BLaER1 treated with 17β-estradiol and CSF1 and Interleukin-3, amounts not matched to agents 10 nM and 100 nM (cell line): Measurements from ENCODE around the gene AKR1C1.
"Not testable (repeated sequence)": the region's sequence is repeated elsewhere in the genome, so short reads cannot be mapped to it uniquely, and the experiment has no call there.

ENCODE experiments used
- H3K27ac ChIP-seq, 11 experiments: shearing (Covaris generic); formaldehyde crosslinking; 2 replicates each; pipeline ENCODE4 v1.8.1; 2022
- H3K27me3 ChIP-seq, 11 experiments: shearing (Covaris generic); formaldehyde crosslinking; 2 replicates each; pipeline ENCODE4 v1.8.1; 2022
- H3K36me3 ChIP-seq, 11 experiments: shearing (Covaris generic); formaldehyde crosslinking; 2 replicates each; pipeline ENCODE4 v1.8.1; 2022
- H3K4me1 ChIP-seq, 10 experiments: shearing (Covaris generic); formaldehyde crosslinking; 2 replicates each; pipeline ENCODE4 v1.8.1; 2022
- H3K4me2 ChIP-seq, 11 experiments: shearing (Covaris generic); formaldehyde crosslinking; 2 replicates each; pipeline ENCODE4 v1.8.1; 2022
- H3K4me3 ChIP-seq, 10 experiments: shearing (Covaris generic); formaldehyde crosslinking; 2 replicates each; pipeline ENCODE4 v1.8.1; 2022
- H3K9ac ChIP-seq, 11 experiments: shearing (Covaris generic); formaldehyde crosslinking; 2 replicates each; pipeline ENCODE4 v1.8.1; 2022
- H3K9me3 ChIP-seq, 11 experiments: shearing (Covaris generic); formaldehyde crosslinking; replicated peaks in 1 of 11; 2 replicates each; pipeline ENCODE4 v1.8.1; 2022
- H4K20me1 ChIP-seq, 11 experiments: shearing (Covaris generic); formaldehyde crosslinking; 2 replicates each; pipeline ENCODE4 v1.8.1; 2022
- Cebpa-rat ChIP-seq, 11 experiments: shearing (Covaris generic); IDR thresholded peaks; 2 replicates each; pipeline ENCODE4 v1.8.1; 2022

AKR1C1 gene

GRCh38 chr10:4962876-4963814, at the start of gene AKR1C1:
AKR1C1 (plus strand) TSS chr10:4963415; CDS start chr10:4963445, 30 bp downstream.
- H3K27me3 ChIP-seq, H3K36me3 ChIP-seq, H3K9ac ChIP-seq, H3K4me2 ChIP-seq, H4K20me1 ChIP-seq, H3K4me3 ChIP-seq, H3K27ac ChIP-seq, H3K9me3 ChIP-seq, H3K4me1 ChIP-seq: not testable (repeated sequence)

DNA sequence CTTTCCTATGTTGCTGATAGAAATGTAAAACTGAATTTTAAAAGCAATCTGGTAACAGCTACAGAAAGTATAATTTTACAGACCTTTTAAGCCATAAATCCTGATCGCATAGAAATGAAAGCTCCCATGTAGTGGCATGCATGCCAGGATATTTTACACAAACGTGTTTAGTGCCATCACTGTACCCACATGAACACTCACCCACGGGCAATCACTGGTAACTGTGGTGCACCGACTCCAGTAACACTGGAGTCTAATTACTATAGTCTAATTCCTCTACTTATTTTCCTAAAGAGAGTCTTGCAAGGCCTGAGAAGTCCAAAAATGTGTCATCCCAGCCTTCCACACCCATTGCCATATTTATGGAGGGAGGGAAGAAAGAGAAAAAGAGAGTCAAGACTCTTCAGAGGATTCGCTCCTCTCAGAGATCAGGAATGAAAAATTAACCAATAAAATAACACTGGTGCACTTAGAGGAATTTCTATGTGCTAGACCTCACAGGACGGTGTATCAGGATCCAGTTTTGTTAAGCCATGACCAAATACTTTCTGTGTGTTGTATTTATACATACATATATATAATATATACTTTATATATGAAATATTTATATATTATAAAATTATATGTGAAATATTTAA, 48.9 kb upstream of the AKR1C1 start:
- H3K4me2 ChIP-seq = no peak overlapping the region
- H3K4me3 ChIP-seq = no peak overlapping the region
- no peak overlapping the region for H3K9ac ChIP-seq
- no peak overlapping the region for H3K27ac ChIP-seq
- H3K4me1 ChIP-seq = no peaks in the 10 kb centered on the region
- H3K27me3 ChIP-seq = no peaks in the 10 kb centered on the region
- H4K20me1 ChIP-seq = no peaks in the 10 kb centered on the region
- TF ChIP-seq Cebpa-rat (IDR thresholded peaks at IDR 0.05) = no peak
- peaks cover 17 to 22% (median 19%) of the 10 kb centered on the region in 11 experiments for H3K9me3 ChIP-seq
- H3K36me3 ChIP-seq = no peaks in the 10 kb centered on the region

GRCh38 chr10:4916086-4916716, 47.0 kb upstream of the AKR1C1 start:
- no peaks in the 10 kb centered on the region for H3K27me3 ChIP-seq
- no peak overlapping the region for H3K4me2 ChIP-seq
- no peaks in the 10 kb centered on the region for H4K20me1 ChIP-seq
- no peak for TF ChIP-seq Cebpa-rat (IDR thresholded peaks at IDR 0.05)
- no peak overlapping the region for H3K27ac ChIP-seq
- H3K4me3 ChIP-seq = no peak overlapping the region
- H3K9me3 ChIP-seq = peaks cover 0 to 3% (median 2%) of the 10 kb centered on the region in 11 experiments; a peak in 16 of 22 replicates
- H3K9ac ChIP-seq = no peak overlapping the region
- H3K36me3 ChIP-seq = no peaks in the 10 kb centered on the region
- H3K4me1 ChIP-seq = no peaks in the 10 kb centered on the region

DNA sequence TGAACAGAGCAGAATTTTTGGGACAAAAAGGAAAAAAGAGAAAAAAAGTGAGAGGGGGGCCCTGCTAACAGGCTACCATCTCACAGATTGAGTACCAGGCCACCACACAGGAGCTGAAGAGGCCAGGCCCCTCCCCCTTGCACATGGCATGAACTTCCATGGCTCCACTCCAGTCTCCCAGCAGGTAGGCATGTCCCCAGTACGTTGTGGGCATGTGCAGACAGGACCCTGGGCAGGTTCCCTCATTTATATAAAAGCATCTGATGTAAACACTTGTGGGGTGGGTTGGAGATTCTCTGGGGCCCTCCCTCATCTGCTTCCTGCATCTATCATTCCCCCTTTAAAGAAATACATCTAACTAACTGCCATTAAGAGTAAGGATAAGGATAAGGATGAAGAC, 45.0 kb upstream of the AKR1C1 start:
- no peak overlapping the region for H3K4me3 ChIP-seq
- H3K27ac ChIP-seq = no peak overlapping the region
- no peaks in the 10 kb centered on the region for H3K27me3 ChIP-seq
- H3K36me3 ChIP-seq = no peaks in the 10 kb centered on the region
- H3K4me2 ChIP-seq = no peak overlapping the region
- no peaks in the 10 kb centered on the region for H4K20me1 ChIP-seq
- no peaks in the 10 kb centered on the region for H3K4me1 ChIP-seq
- H3K9ac ChIP-seq = no peak overlapping the region
- no peak for TF ChIP-seq Cebpa-rat (IDR thresholded peaks at IDR 0.05)
- no peaks in the 10 kb centered on the region for H3K9me3 ChIP-seq

DNA sequence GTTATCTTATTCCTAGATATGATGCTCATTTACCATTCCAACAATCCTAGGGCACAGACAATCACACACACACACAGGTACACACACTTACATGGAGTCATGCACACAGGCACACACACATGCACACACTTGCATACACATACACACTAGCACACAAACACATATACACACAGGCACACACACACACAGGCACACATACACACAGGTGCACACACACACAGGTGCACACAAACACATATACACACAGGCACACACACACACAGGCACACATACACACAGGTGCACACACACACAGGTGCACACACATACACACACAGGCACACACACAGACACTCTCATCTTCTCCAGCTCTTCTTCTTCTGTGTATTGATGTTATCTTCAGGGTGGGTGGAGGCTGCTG, 38.7 kb upstream of the AKR1C1 start:
- H3K4me3 ChIP-seq, H3K4me1 ChIP-seq, H3K9ac ChIP-seq, H3K27ac ChIP-seq, H3K27me3 ChIP-seq, H4K20me1 ChIP-seq, H3K36me3 ChIP-seq, H3K4me2 ChIP-seq: not testable (repeated sequence)
- peaks cover 9 to 23% (median 20%) of the 10 kb centered on the region in 11 experiments for H3K9me3 ChIP-seq

DNA sequence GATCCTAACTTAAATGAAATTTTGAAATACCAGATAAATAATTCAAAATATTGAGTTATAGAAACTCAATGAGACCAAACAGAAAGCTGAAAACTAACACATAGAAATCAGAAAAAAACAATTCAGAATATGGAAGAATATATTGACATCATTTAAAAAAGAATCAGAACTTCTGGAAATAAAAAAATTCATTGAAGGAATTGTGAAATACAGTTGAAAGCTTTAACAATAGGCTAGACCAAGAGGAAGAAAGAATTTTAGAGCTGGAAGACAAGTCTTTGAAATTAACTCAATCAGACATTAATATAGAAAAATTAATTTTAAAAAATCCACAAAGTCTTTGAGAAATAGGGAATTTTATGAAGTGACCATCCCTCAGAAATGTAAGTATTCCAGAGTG, 36.8 kb upstream of the AKR1C1 start:
- no peak overlapping the region for H3K9ac ChIP-seq
- H3K4me2 ChIP-seq = no peak overlapping the region
- H4K20me1 ChIP-seq = no peaks in the 10 kb centered on the region
- no peak overlapping the region for H3K27ac ChIP-seq
- H3K4me3 ChIP-seq = no peak overlapping the region
- no peak for TF ChIP-seq Cebpa-rat (IDR thresholded peaks at IDR 0.05)
- H3K4me1 ChIP-seq = no peaks in the 10 kb centered on the region
- H3K9me3 ChIP-seq = peaks cover 10 to 30% (median 21%) of the 10 kb centered on the region in 11 experiments
- no peaks in the 10 kb centered on the region for H3K27me3 ChIP-seq
- H3K36me3 ChIP-seq = no peaks in the 10 kb centered on the region

DNA sequence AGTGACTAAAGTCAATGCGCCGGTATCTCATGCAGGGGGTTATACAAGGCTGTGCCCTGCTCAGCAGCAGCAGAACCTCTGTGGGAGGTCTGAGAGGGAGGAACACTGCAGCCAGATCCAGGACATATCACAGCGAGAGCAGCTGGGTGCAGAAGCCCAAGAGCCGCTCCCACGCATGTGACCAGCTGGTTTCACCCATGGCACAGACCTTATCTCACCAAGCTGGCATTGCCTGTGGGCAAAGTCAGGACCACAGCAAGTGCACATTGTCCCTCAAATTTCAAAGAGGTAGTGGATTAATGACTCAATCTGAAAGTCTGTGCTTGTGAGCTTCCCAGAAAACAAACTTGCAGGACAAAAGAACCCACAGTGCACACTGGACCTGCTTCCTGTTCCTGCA, 31.6 kb upstream of the AKR1C1 start:
- H3K4me3 ChIP-seq = no peak overlapping the region
- TF ChIP-seq Cebpa-rat (IDR thresholded peaks at IDR 0.05) = no peak
- H3K4me1 ChIP-seq = no peaks in the 10 kb centered on the region
- no peaks in the 10 kb centered on the region for H4K20me1 ChIP-seq
- peaks cover under 1 to 16% (median 10%) of the 10 kb centered on the region in 11 experiments; a peak in 17 of 22 replicates for H3K9me3 ChIP-seq
- H3K27ac ChIP-seq = no peak overlapping the region
- no peak overlapping the region for H3K4me2 ChIP-seq
- H3K9ac ChIP-seq = no peak overlapping the region
- no peaks in the 10 kb centered on the region for H3K27me3 ChIP-seq
- no peaks in the 10 kb centered on the region for H3K36me3 ChIP-seq

GRCh38 chr10:4934391-4934987, 28.7 kb upstream of the AKR1C1 start:
- Histone ChIP-seq H4K20me1 (no peaks in the 10 kb centered on the region), H3K27me3 (no peaks in the 10 kb centered on the region), H3K4me1 (peaks cover 0 to 12% (median 3%) of the 10 kb centered on the region in 10 experiments; a peak in 6 of 20 replicates), H3K27ac (no peak overlapping the region), H3K36me3 (no peaks in the 10 kb centered on the region), H3K4me3 (no peak overlapping the region), H3K4me2 (no peak overlapping the region), H3K9ac (no peak overlapping the region), H3K9me3 (peaks cover 0 to 13% (median 5%) of the 10 kb centered on the region in 11 experiments; a peak in 7 of 22 replicates)
- TF ChIP-seq Cebpa-rat (IDR thresholded peaks at IDR 0.05) = no peak

DNA sequence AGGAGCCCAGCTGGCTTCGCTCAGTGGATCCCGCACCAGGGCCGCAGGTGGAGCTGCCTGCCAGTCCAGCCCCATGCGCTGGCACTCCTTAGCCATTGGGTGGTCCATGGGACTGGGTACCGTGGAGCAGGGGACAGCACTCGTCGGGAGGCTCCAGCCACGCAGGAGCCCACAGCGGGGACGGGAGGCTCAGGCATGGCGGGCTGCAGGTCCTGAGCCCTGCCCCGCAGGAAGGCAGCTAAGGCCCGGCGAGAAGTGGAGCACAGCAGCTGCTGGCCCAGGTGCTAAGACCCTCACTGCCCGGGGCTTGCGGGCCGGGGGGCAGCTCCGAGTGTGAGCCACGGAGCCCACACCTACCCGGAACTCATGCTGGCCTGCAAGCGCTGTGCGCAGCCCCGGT, 25.9 kb upstream of the AKR1C1 start:
- Histone ChIP-seq H3K9ac (no peak overlapping the region), H3K4me1 (peaks cover 0 to 12% (median 8%) of the 10 kb centered on the region in 10 experiments; a peak in 7 of 20 replicates), H3K4me3 (no peak overlapping the region), H3K4me2 (no peak overlapping the region), H3K36me3 (no peaks in the 10 kb centered on the region), H3K27ac (no peak overlapping the region), H3K27me3 (no peaks in the 10 kb centered on the region), H4K20me1 (no peaks in the 10 kb centered on the region), H3K9me3 (peaks cover 0 to 10% (median 0%) of the 10 kb centered on the region in 11 experiments; a peak in 1 of 22 replicates)
- no peak for TF ChIP-seq Cebpa-rat (IDR thresholded peaks at IDR 0.05)
